ENCODE data around the gene COL27A1.
"Not testable (repeated sequence)": the region's sequence is repeated elsewhere in the genome, so short reads cannot be mapped to it uniquely, and the experiment has no call there.

DNA sequence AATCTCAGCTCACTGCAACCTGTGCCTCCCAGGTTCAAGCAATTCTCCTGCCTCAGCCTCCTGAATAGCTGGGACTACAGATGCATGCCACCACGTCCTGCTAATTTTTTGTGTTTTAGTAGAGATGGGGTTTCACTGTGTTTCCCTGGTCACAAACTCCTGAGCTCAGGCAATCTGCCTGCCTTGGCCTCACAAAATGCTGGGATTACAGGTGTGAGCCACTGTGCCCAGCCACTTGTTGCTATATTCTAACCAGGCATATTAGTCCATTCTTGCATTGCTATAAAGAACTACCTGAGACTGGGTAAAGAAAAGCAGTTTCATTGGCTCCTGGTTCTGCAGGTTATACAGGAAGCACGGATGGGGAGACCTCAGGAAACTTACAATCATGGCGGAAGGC is 26.6 kb upstream of the COL27A1 start:
- not testable (repeated sequence) for TF ChIP-seq ARNTL (CRISPR knock-in tag; IDR thresholded peaks at IDR 0.05; ENCODE audit: borderline replicate concordance, low read depth); ZNF70 (CRISPR knock-in tag; IDR thresholded peaks at IDR 0.05); ZFP3 (CRISPR knock-in tag; IDR thresholded peaks at IDR 0.05); SNAI2 (CRISPR knock-in tag; IDR thresholded peaks at IDR 0.05); ZC3H10 (CRISPR knock-in tag; IDR thresholded peaks at IDR 0.05); GLIS3 (CRISPR knock-in tag; IDR thresholded peaks at IDR 0.05); OSR1 (CRISPR knock-in tag; IDR thresholded peaks at IDR 0.05); PPARA (CRISPR knock-in tag; IDR thresholded peaks at IDR 0.05; ENCODE audit: borderline replicate concordance); CSDC2 (CRISPR knock-in tag; IDR thresholded peaks at IDR 0.05); ZNF8 (CRISPR knock-in tag; IDR thresholded peaks at IDR 0.05); TOX (CRISPR knock-in tag; IDR thresholded peaks at IDR 0.05; ENCODE audit: borderline replicate concordance)
- TF ChIP-seq, protein P1, sequence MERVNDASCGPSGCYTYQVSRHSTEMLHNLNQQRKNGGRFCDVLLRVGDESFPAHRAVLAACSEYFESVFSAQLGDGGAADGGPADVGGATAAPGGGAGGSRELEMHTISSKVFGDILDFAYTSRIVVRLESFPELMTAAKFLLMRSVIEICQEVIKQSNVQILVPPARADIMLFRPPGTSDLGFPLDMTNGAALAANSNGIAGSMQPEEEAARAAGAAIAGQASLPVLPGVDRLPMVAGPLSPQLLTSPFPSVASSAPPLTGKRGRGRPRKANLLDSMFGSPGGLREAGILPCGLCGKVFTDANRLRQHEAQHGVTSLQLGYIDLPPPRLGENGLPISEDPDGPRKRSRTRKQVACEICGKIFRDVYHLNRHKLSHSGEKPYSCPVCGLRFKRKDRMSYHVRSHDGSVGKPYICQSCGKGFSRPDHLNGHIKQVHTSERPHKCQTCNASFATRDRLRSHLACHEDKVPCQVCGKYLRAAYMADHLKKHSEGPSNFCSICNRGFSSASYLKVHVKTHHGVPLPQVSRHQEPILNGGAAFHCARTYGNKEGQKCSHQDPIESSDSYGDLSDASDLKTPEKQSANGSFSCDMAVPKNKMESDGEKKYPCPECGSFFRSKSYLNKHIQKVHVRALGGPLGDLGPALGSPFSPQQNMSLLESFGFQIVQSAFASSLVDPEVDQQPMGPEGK (CRISPR knock-in tag; IDR thresholded peaks at IDR 0.05; ENCODE audit: borderline replicate concordance): not testable (repeated sequence)
- TF ChIP-seq, protein P2, sequence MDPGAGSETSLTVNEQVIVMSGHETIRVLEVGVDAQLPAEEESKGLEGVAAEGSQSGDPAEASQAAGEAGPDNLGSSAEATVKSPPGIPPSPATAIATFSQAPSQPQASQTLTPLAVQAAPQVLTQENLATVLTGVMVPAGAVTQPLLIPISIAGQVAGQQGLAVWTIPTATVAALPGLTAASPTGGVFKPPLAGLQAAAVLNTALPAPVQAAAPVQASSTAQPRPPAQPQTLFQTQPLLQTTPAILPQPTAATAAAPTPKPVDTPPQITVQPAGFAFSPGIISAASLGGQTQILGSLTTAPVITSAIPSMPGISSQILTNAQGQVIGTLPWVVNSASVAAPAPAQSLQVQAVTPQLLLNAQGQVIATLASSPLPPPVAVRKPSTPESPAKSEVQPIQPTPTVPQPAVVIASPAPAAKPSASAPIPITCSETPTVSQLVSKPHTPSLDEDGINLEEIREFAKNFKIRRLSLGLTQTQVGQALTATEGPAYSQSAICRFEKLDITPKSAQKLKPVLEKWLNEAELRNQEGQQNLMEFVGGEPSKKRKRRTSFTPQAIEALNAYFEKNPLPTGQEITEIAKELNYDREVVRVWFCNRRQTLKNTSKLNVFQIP (CRISPR knock-in tag; IDR thresholded peaks at IDR 0.05; ENCODE audit: borderline replicate concordance, low read depth): not testable (repeated sequence)
- TF ChIP-seq, protein P3, sequence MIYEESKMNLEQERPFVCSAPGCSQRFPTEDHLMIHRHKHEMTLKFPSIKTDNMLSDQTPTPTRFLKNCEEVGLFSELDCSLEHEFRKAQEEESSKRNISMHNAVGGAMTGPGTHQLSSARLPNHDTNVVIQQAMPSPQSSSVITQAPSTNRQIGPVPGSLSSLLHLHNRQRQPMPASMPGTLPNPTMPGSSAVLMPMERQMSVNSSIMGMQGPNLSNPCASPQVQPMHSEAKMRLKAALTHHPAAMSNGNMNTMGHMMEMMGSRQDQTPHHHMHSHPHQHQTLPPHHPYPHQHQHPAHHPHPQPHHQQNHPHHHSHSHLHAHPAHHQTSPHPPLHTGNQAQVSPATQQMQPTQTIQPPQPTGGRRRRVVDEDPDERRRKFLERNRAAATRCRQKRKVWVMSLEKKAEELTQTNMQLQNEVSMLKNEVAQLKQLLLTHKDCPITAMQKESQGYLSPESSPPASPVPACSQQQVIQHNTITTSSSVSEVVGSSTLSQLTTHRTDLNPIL (CRISPR knock-in tag; IDR thresholded peaks at IDR 0.05; ENCODE audit: low read depth): not testable (repeated sequence)
